K562 (cell line): ENCODE measurements around the gene MCM7. TPM values are rescaled to one million over a fixed set of nuclear protein-coding genes. Genes with fewer than 3 reads are reported as not detected.

Source experiments
- ATF7 ChIP-seq: fragments of 450-650 bp; IDR thresholded peaks from 2 replicates; pipeline ENCODE4 v1.7.1; 2014; ENCODE audit warnings: mild to moderate bottlenecking, moderate library complexity
- CBFA2T2 ChIP-seq: fragments of 450-650 bp; conservative IDR thresholded peaks from 2 replicates; pipeline ENCODE4 v1.6.1; 2017; ENCODE audit warnings: mild to moderate bottlenecking
- CTBP1 ChIP-seq: fragments of 450-650 bp; IDR thresholded peaks from 2 replicates; pipeline ENCODE4 v1.6.1; 2016; ENCODE audit warnings: borderline replicate concordance
- DEAF1 ChIP-seq: fragments of 450-650 bp; formaldehyde crosslinking; IDR thresholded peaks from 2 replicates; pipeline ENCODE4 v1.4.0; 2020; ENCODE audit warnings: mild to moderate bottlenecking, moderate library complexity
- ELF2 ChIP-seq: fragments of 250-450 bp; sonication (Bioruptor Pico); IDR thresholded peaks from 2 replicates; pipeline ENCODE4 v1.5.0; 2021; ENCODE audit warnings: mild to moderate bottlenecking
- ETS1 ChIP-seq: conservative IDR thresholded peaks from 2 replicates; pipeline ENCODE4 v1.6.1; 2011; ENCODE audit warnings: low read depth, mild to moderate bottlenecking, low read length; ENCODE audit not compliant: control insufficient read depth
- HDGF ChIP-seq: fragments of 450-650 bp; IDR thresholded peaks from 2 replicates; pipeline ENCODE4 v1.6.1; 2016
- KLF13 ChIP-seq: fragments of 450-650 bp; IDR thresholded peaks from 2 replicates; pipeline ENCODE4 v1.6.1; 2016; ENCODE audit warnings: missing genetic modification characterization, low read depth, mild to moderate bottlenecking, missing compliant biosample characterization, moderate library complexity, borderline replicate concordance
- MEF2A ChIP-seq: IDR thresholded peaks from 2 replicates; pipeline ENCODE4 v1.6.1; 2011; ENCODE audit warnings: low read depth, mild to moderate bottlenecking, low read length, moderate library complexity; ENCODE audit not compliant: control insufficient read depth
- PHF21A ChIP-seq: fragments of 450-650 bp; IDR thresholded peaks from 2 replicates; pipeline ENCODE4 v1.6.1; 2017; ENCODE audit warnings: low read depth, borderline replicate concordance
- RNF2 ChIP-seq: sonication (generic); IDR thresholded peaks from 2 replicates; pipeline ENCODE4 v1.6.1; 2016
- SP1 ChIP-seq: sonication (generic); formaldehyde crosslinking; IDR thresholded peaks from 2 replicates; pipeline ENCODE4 v1.8.1; 2022; ENCODE audit warnings: mild to moderate bottlenecking, missing genetic modification reagents
- TEAD1 ChIP-seq, 2 experiments: fragments of 450-650 bp in 1 of 2; sonication (generic) in 1 of 2; formaldehyde crosslinking; IDR thresholded peaks; 2 replicates each; pipeline versions ENCODE4 v1.4.0 to v1.8.0; 2020 to 2022; ENCODE audit warnings: mild to moderate bottlenecking in 2 of 2, missing genetic modification reagents in 1 of 2
- ZHX1 ChIP-seq: fragments of 150-350 bp; conservative IDR thresholded peaks from 2 replicates; pipeline ENCODE4 v1.6.1; 2014; ENCODE audit warnings: low read length
- ZNF395 ChIP-seq: fragments of 200-800 bp; sonication (Bioruptor generic); IDR thresholded peaks from 2 replicates; pipeline ENCODE4 v1.6.1; 2017; ENCODE audit warnings: missing genetic modification characterization, missing compliant biosample characterization
- polyA plus RNA-seq, 8 experiments: library from polyadenylated mRNA; depleted of rRNA in 4 of 8; stranded (reverse) in 5 of 8; unstranded in 3 of 8; fragments of >200 nt; fragmentation: Nextera tagmentation in 2 of 8; fragmentation: Illumina TruSeq in 1 of 8; extraction: Ambion mirVana in 2 of 8; extraction: Trizol in 1 of 8; gene quantifications; 2 replicates each; pipeline versions ENCODE4 v1.2.1 to v1.2.3, GENCODE V29; 2011 to 2014; ENCODE audit warnings: inconsistent platforms in 1 of 8, missing spikeins in 1 of 8
- total RNA-seq, 7 experiments: library from RNA; depleted of rRNA in 6 of 7; stranded (reverse); fragments of >200 nt in 6 of 7; fragmentation: Illumina TruSeq in 2 of 7; extraction: Trizol in 2 of 7; gene quantifications; 2 replicates each; pipeline versions ENCODE4 v1.2.1 to v1.2.3, GENCODE V29; 2011 to 2021; ENCODE audit warnings: low replicate concordance in 1 of 7
- TF ChIP-seq, protein P1 (sequence below): sonication (generic); formaldehyde crosslinking; IDR thresholded peaks from 2 replicates; pipeline ENCODE4 v1.8.0; 2022; ENCODE audit warnings: mild to moderate bottlenecking, low read depth, missing genetic modification reagents

The MCM7 gene
- total and polyA plus RNA-seq, 9 of the 15 experiments (the other 6 are each of a cell fraction or from before 2014, with no cell fraction given) = 329 to 856 (median 437) TPM

GRCh38 chr7:100088621-100089457 is 12.4 kb downstream of the MCM7 start, which contains the start of gene COPS6 (continued):
- TF ChIP-seq ZHX1 (peak; percentile 55; the same call in 1 of the 2 replicates), MEF2A (no peak), SP1 (peak; percentile 100), CTBP1 (peak; percentile 79; the same call in 1 of the 2 replicates), PHF21A (no peak), HDGF (no peak), KLF13 (peak; percentile 94), RNF2 (peak; percentile 90), TEAD1 (CRISPR knock-in tag; IDR thresholded peaks at IDR 0.05) (peak in 1 of 2 experiments; percentile 95; a peak in 2 of 4 replicates), DEAF1 (peak; percentile 42; the same call in 1 of the 2 replicates), ELF2 (no peak), ZNF395 (CRISPR knock-in tag) (peak; percentile 95), ETS1 (0 out of 2 replicates have a peak, but pooled peaks have one; percentile 53), CBFA2T2 (no peak), ATF7 (peak; percentile 73)
- TF ChIP-seq, protein P1, sequence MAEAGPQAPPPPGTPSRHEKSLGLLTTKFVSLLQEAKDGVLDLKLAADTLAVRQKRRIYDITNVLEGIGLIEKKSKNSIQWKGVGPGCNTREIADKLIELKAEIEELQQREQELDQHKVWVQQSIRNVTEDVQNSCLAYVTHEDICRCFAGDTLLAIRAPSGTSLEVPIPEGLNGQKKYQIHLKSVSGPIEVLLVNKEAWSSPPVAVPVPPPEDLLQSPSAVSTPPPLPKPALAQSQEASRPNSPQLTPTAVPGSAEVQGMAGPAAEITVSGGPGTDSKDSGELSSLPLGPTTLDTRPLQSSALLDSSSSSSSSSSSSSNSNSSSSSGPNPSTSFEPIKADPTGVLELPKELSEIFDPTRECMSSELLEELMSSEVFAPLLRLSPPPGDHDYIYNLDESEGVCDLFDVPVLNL = peak; percentile 88
